ENCODE results near the gene SFPQ. TPM values are rescaled to one million over a fixed set of nuclear protein-coding genes. Genes with fewer than 3 reads are reported as not detected.

Gene SFPQ, protein sequence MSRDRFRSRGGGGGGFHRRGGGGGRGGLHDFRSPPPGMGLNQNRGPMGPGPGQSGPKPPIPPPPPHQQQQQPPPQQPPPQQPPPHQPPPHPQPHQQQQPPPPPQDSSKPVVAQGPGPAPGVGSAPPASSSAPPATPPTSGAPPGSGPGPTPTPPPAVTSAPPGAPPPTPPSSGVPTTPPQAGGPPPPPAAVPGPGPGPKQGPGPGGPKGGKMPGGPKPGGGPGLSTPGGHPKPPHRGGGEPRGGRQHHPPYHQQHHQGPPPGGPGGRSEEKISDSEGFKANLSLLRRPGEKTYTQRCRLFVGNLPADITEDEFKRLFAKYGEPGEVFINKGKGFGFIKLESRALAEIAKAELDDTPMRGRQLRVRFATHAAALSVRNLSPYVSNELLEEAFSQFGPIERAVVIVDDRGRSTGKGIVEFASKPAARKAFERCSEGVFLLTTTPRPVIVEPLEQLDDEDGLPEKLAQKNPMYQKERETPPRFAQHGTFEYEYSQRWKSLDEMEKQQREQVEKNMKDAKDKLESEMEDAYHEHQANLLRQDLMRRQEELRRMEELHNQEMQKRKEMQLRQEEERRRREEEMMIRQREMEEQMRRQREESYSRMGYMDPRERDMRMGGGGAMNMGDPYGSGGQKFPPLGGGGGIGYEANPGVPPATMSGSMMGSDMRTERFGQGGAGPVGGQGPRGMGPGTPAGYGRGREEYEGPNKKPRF
- total RNA-seq (2014; rRNA removed; shearing (Covaris generic)), result 450 and 523 TPM in 2 replicates

DNA sequence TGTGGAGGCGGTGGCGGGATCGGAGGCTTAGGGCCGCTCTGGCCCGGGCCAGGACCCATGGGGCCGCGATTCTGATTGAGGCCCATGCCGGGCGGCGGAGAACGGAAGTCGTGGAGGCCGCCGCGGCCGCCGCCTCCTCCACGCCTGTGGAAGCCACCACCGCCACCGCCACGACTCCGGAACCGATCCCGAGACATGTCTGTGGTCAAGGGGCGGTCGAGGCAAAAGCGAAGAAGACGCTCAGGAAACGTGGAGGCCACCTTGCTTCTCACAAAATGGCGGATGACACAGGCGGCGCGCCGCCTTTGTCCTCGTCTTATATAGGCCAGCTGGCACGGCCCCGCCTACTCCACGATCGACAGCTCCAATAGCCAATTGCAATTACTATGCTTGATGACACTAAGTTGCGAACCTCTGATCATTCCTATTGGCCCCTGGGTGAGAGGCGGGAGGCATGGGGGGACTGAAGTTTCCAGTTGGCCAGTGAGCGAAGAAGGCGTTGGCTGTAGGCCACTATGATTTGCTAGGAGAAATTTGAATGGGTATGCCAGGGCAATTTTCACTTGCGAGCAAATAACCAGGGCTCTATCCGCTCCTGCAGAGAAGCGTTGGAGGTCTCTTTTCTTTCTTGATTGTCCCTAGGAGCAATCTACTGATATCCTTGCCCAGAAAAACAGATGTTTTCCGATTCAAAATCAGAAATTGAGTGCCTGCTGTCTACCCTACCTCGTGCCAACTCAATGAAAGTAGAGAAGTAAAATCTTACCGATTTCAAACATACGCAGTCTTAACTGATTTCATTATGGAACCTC lies at the start of gene SFPQ:
SFPQ (minus strand) TSS at position 293 of the 812 bp plus-strand sequence; CDS start at position 197, 96 bp downstream.

Small RNAs within 50 kb of the gene (small RNA-seq; reads per million reads assigned to genes)
- not detected for gene RF00019

Other genes starting within 250 kb of the SFPQ start
- gene TMEM35B, start 207.8 kb downstream of the SFPQ start, total RNA-seq (2014; rRNA removed; shearing (Covaris generic)), result 9.9 and 10.9 TPM in 2 replicates
- 5.5 and 5.7 TPM in 2 replicates for gene ZMYM6, start 161.2 kb downstream of the SFPQ start, total RNA-seq (2014; rRNA removed; shearing (Covaris generic))
- gene ZMYM1, start 113.8 kb downstream of the SFPQ start, total RNA-seq (2014; rRNA removed; shearing (Covaris generic)), result 8.9 and 12.0 TPM in 2 replicates
- gene ZMYM4, start 75.6 kb upstream of the SFPQ start, total RNA-seq (2014; rRNA removed; shearing (Covaris generic)), result 18.7 and 32.3 TPM in 2 replicates

All from A375 (cell line).